Memory B cell (primary cell): ENCODE results near the gene EME1.
A peak's percentile ranks its signal among the peaks of the same experiment; 100 is the strongest.

Experiments
- ATAC-seq: fragments of 150-1000 bp; cut with Tn5 transposase; 2 replicates; pipeline ENCODE4 v1.10.0; 2021; ENCODE audit warnings: low read depth, mild to moderate bottlenecking, moderate library complexity
- DNase-seq, 2 donors: peaks; one replicate each; pipeline ENCODE4 v3.0.0; 2022; ENCODE audit warnings: low spot score in 2 of 2
- H3K27ac Mint-ChIP-seq: one replicate; pipeline ENCODE4 v1.8.0; 2022; ENCODE audit warnings: mild to moderate bottlenecking, moderate library complexity, mixed read lengths
- H3K27me3 Mint-ChIP-seq: one replicate; pipeline ENCODE4 v1.8.0; 2022; ENCODE audit warnings: mixed read lengths
- H3K36me3 Mint-ChIP-seq: one replicate; pipeline ENCODE4 v1.8.0; 2022; ENCODE audit warnings: mild to moderate bottlenecking, mixed read lengths
- H3K4me1 Mint-ChIP-seq: one replicate; pipeline ENCODE4 v1.8.0; 2022; ENCODE audit warnings: mixed read lengths
- H3K4me3 Mint-ChIP-seq: one replicate; pipeline ENCODE4 v1.8.0; 2022; ENCODE audit warnings: mild to moderate bottlenecking, moderate library complexity, mixed read lengths
- H3K9me3 Mint-ChIP-seq: one replicate; pipeline ENCODE4 v1.8.0; 2022; ENCODE audit warnings: mixed read lengths

The EME1 gene

DNA sequence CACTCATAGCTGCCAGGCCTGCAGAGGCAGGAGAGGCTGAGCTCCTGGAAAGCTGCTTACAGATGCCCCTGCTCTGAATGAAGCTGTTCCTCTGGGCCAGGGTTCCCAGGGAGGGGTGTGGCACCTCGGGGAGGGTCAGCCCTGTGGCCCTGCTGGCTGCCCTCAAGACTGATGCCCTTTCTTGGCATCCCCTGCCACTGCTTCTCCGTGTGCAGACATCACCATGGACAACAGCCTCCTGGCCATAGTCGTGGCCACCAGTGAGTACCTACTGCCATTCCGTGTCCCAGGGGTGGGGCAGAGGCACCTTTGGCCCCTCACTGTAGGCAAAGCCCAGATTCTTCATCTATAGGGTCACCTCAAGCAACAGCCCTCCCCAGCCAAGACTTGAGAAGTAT lies 9.0 kb upstream of the EME1 start:
- H3K27ac Mint-ChIP-seq, result no peak overlapping the region
- no peaks in the 10 kb centered on the region for H3K27me3 Mint-ChIP-seq
- H3K36me3 Mint-ChIP-seq, result peaks cover 16% of the 10 kb centered on the region
- ATAC-seq (no peak), DNase-seq (no peak)
- peaks cover 3% of the 10 kb centered on the region for H3K4me1 Mint-ChIP-seq
- H3K9me3 Mint-ChIP-seq, result no peaks in the 10 kb centered on the region
- no peak overlapping the region for H3K4me3 Mint-ChIP-seq

- DNase-seq (no peak), ATAC-seq (no peak)
- H3K9me3 Mint-ChIP-seq, result no peaks in the 10 kb centered on the region
Measured at GRCh38 chr17:50364715-50365114, 8.3 kb upstream of the EME1 start.

GRCh38 chr17:50365165-50365564 lies 7.9 kb upstream of the EME1 start:
- Mint-ChIP-seq H3K27me3 (no peaks in the 10 kb centered on the region), H3K4me1 (peaks cover 3% of the 10 kb centered on the region), H3K36me3 (peaks cover 16% of the 10 kb centered on the region), H3K4me3 (no peak overlapping the region), H3K27ac (no peak overlapping the region), H3K9me3 (no peaks in the 10 kb centered on the region)
- no peak for DNase-seq
- no peak for ATAC-seq

More at GRCh38 chr17:50364715-50365114, 8.3 kb upstream of the EME1 start:
- Mint-ChIP-seq H3K4me1 (peaks cover 3% of the 10 kb centered on the region), H3K36me3 (peaks cover 16% of the 10 kb centered on the region), H3K27me3 (no peaks in the 10 kb centered on the region), H3K27ac (no peak overlapping the region), H3K4me3 (no peak overlapping the region)

DNA sequence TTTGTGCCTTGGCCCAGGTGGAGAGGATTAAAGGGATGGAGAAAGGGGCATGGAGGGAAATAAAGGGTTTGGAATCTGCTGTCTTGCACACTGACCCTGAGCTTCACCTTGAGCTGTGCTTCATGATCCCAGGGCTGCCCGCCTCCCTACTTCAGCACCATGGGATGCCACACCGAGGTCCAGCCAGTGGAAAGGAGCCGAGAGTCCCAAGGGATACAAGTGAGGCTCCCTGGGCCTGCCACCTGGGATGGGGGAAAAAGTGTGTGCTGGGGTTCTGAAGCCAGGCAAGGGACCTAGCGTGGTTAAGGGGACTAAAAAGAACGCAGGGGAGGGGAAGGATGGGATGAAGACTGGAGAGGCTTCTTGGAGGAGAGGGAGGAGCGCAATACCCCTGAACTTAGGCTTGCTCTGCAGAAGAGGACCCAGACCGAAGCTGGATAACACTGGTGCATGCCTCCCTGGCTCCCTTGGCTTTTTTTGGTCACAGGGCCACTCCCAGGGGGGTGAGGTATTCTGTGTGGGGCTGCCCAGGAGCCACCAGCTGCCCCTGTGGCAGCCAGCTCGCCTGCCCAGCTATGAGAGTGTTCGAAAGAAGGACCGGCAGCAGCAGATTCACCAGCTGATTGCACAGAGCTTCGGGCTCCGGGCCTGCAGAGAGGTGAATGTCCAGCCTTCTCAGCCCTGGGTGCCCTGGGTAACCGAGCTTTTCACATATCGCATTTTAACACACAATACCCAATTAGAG lies 7.2 kb upstream of the EME1 start:
- Mint-ChIP-seq H3K27me3 (no peaks in the 10 kb centered on the region), H3K36me3 (peaks cover 16% of the 10 kb centered on the region), H3K4me3 (no peak overlapping the region), H3K9me3 (no peaks in the 10 kb centered on the region), H3K27ac (no peak overlapping the region), H3K4me1 (peaks cover 3% of the 10 kb centered on the region)
- no peak for DNase-seq
- ATAC-seq, result no peak

- ATAC-seq (no peak), DNase-seq (no peak)
- Mint-ChIP-seq H3K27me3 (no peaks in the 10 kb centered on the region), H3K36me3 (peaks cover 21% of the 10 kb centered on the region), H3K4me1 (peaks cover 9% of the 10 kb centered on the region), H3K4me3 (no peak overlapping the region), H3K9me3 (no peaks in the 10 kb centered on the region), H3K27ac (no peak overlapping the region)
Measured at GRCh38 chr17:50367401-50367800, 5.6 kb upstream of the EME1 start.

GRCh38 chr17:50370052-50370451 lies 3.0 kb upstream of the EME1 start:
- Mint-ChIP-seq H3K27ac (no peak overlapping the region), H3K27me3 (no peaks in the 10 kb centered on the region), H3K9me3 (no peaks in the 10 kb centered on the region), H3K4me1 (peaks cover 15% of the 10 kb centered on the region), H3K4me3 (no peak overlapping the region), H3K36me3 (peaks cover 21% of the 10 kb centered on the region)
- no peak for ATAC-seq
- no peak for DNase-seq

- Mint-ChIP-seq H3K36me3 (peaks cover 15% of the 10 kb centered on the region), H3K27ac (peak overlapping the region; percentile 14), H3K9me3 (no peaks in the 10 kb centered on the region), H3K4me1 (peaks cover 15% of the 10 kb centered on the region), H3K27me3 (no peaks in the 10 kb centered on the region), H3K4me3 (peak overlapping the region; percentile 99)
- DNase-seq, result no peak
- ATAC-seq, result no peak
Measured at GRCh38 chr17:50371526-50371925, 1.5 kb upstream of the EME1 start.

DNA sequence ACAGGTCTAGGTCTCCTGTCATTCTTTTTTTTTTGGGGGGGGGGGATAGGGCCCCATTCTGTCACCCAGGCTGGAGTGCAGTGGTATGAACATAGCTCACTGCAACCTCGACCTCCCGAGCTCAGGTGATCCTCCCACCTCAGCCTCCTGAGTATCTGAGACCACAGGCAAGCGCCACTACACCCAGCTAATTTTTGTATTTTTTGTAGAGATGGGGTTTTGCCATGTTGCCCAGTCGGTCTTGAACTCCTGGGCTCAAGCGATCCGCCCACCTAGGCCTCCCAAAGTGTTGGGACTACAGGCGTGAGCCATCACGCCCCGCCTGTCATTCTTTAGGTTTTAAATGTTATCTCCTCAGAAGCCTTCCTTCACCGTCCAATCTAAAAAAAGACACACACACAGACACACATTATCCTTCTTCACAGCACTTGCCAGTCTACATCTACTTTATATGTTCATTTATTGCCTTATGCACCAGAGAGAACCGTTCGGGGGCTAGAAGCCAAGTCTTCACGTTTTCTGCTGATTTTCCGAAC lies 739 bp upstream of the EME1 start:
- Mint-ChIP-seq H3K36me3 (peaks cover 15% of the 10 kb centered on the region), H3K9me3 (no peaks in the 10 kb centered on the region), H3K27ac (peak overlapping the region; percentile 98), H3K27me3 (no peaks in the 10 kb centered on the region), H3K4me3 (peak overlapping the region; percentile 99), H3K4me1 (peaks cover 15% of the 10 kb centered on the region)
- DNase-seq (no peak), ATAC-seq (no peak)

- H3K36me3 Mint-ChIP-seq, result peaks cover 5% of the 10 kb centered on the region
- no peak overlapping the region for H3K27ac Mint-ChIP-seq
- DNase-seq, result no peak
- H3K4me1 Mint-ChIP-seq, result peaks cover 15% of the 10 kb centered on the region
- H3K9me3 Mint-ChIP-seq, result no peaks in the 10 kb centered on the region
- no peak for ATAC-seq
- peak overlapping the region; percentile 14 for H3K4me3 Mint-ChIP-seq
- no peaks in the 10 kb centered on the region for H3K27me3 Mint-ChIP-seq
Measured at GRCh38 chr17:50373705-50374104, 676 bp downstream of the EME1 start.

- H3K36me3 Mint-ChIP-seq, result peaks cover 5% of the 10 kb centered on the region
- H3K4me3 Mint-ChIP-seq, result no peak overlapping the region
- no peak for DNase-seq
- no peak overlapping the region for H3K27ac Mint-ChIP-seq
- no peak for ATAC-seq
- no peaks in the 10 kb centered on the region for H3K27me3 Mint-ChIP-seq
- H3K9me3 Mint-ChIP-seq, result no peaks in the 10 kb centered on the region
- peaks cover 15% of the 10 kb centered on the region for H3K4me1 Mint-ChIP-seq
Measured at GRCh38 chr17:50375858-50376538, 3.0 kb downstream of the EME1 start.

DNA sequence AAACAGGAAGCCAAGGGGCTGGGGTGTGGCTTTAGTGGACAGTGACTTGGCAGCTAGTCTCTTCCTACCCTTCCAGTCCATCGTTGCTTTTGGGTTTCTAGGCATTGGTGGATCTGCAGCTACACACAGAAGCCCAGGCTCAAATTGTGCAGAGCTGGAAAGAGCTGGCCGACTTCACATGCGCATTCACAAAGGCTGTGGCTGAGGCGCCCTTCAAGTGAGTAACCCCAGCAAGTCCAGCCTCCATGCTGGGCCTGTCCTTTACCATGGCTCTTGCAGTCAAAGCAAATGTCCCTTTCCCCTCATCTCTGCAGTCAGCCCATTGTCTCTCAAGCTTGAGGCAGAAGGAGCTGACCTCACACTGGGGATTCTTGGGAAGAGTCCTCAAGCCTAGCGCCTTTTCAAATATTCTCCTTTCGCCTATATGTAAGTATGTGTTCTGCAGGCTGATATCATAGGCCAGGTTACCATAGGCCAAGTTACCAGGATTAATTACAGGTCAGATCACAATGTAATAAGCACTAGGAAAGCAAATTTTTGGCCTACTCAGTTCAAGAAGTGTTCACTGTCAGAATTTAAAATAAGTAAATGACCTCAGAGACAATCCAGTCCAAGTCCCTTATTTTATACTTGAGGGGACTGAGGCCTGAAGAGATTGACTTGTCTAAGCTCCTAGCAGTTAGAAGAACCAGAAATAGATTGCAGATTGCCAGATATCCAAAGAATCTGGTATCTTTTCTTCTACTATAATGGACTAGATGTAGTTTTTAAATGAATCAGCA lies 6.5 kb downstream of the EME1 start:
- no peaks in the 10 kb centered on the region for H3K4me1 Mint-ChIP-seq

GRCh38 chr17:50380369-50381259 lies 7.6 kb downstream of the EME1 start:
- no peaks in the 10 kb centered on the region for H3K4me1 Mint-ChIP-seq
- no peaks in the 10 kb centered on the region for H3K9me3 Mint-ChIP-seq
- no peak overlapping the region for H3K27ac Mint-ChIP-seq
- no peak overlapping the region for H3K4me3 Mint-ChIP-seq
- DNase-seq (no peak), ATAC-seq (no peak)
- peaks cover 18% of the 10 kb centered on the region for H3K36me3 Mint-ChIP-seq
- H3K27me3 Mint-ChIP-seq, result no peaks in the 10 kb centered on the region

More for the DNA sequence above, 6.5 kb downstream of the EME1 start:
- Mint-ChIP-seq H3K4me3 (no peak overlapping the region), H3K36me3 (peaks cover 9% of the 10 kb centered on the region), H3K9me3 (no peaks in the 10 kb centered on the region), H3K27ac (no peak overlapping the region), H3K27me3 (no peaks in the 10 kb centered on the region)
- no peak for ATAC-seq
- DNase-seq, result no peak

GRCh38 chr17:50381260-50381815 lies 8.3 kb downstream of the EME1 start:
- no peak overlapping the region for H3K27ac Mint-ChIP-seq
- H3K4me1 Mint-ChIP-seq, result peaks cover under 1% of the 10 kb centered on the region
- no peak for DNase-seq
- ATAC-seq, result no peak
- H3K27me3 Mint-ChIP-seq, result no peaks in the 10 kb centered on the region
- H3K4me3 Mint-ChIP-seq, result no peak overlapping the region
- H3K9me3 Mint-ChIP-seq, result no peaks in the 10 kb centered on the region
- peaks cover 20% of the 10 kb centered on the region for H3K36me3 Mint-ChIP-seq
